ENCODE results near the gene LDLRAD4.
"Not testable (repeated sequence)": the region's sequence is repeated elsewhere in the genome, so short reads cannot be mapped to it uniquely, and the experiment has no call there.

LDLRAD4 gene

GRCh38 chr18:13661779-13662256, 443.3 kb downstream of the LDLRAD4 start:
- no peaks in the 10 kb centered on the region for H3K27me3 ChIP-seq (ENCODE audit: insufficient read depth, low read length)
- H3K36me3 ChIP-seq (ENCODE audit: insufficient read depth, low read length) = peaks cover 14% of the 10 kb centered on the region
- no peak overlapping the region for H2AFZ ChIP-seq (ENCODE audit: low read length, unreplicated experiment)
- H3K79me2 ChIP-seq (ENCODE audit: control insufficient read depth, insufficient read depth, low read length, unreplicated experiment) = no peaks in the 10 kb centered on the region
- no peaks in the 10 kb centered on the region for H3K4me1 ChIP-seq (ENCODE audit: control insufficient read depth, insufficient read depth, low read length, unreplicated experiment)
- no peak overlapping the region for H3K4me3 ChIP-seq (ENCODE audit: low read depth, low read length)
- no peak overlapping the region for H3K27ac ChIP-seq (ENCODE audit: low read depth, low read length)

- Histone ChIP-seq H2AFZ (ENCODE audit: low read length, unreplicated experiment) (no peak overlapping the region), H3K36me3 (ENCODE audit: insufficient read depth, low read length) (peaks cover 7% of the 10 kb centered on the region), H3K27me3 (ENCODE audit: insufficient read depth, low read length) (no peaks in the 10 kb centered on the region), H3K79me2 (ENCODE audit: control insufficient read depth, insufficient read depth, low read length, unreplicated experiment) (peaks cover 3% of the 10 kb centered on the region), H3K4me1 (ENCODE audit: control insufficient read depth, insufficient read depth, low read length, unreplicated experiment) (no peaks in the 10 kb centered on the region), H3K4me3 (ENCODE audit: low read depth, low read length) (no peak overlapping the region), H3K27ac (ENCODE audit: low read depth, low read length) (0 out of 2 replicates have a peak overlapping the region, but pooled peaks have one; percentile 32)
Measured at GRCh38 chr18:13672657-13673056, 454.1 kb downstream of the LDLRAD4 start.

- no peak overlapping the region for H3K27ac ChIP-seq (ENCODE audit: low read depth, low read length)
Measured at GRCh38 chr18:13676471-13676870, 457.9 kb downstream of the LDLRAD4 start.

GRCh38 chr18:13677350-13677749, 458.8 kb downstream of the LDLRAD4 start:
- peaks cover 30% of the 10 kb centered on the region for H3K36me3 ChIP-seq (ENCODE audit: insufficient read depth, low read length)
- H2AFZ ChIP-seq (ENCODE audit: low read length, unreplicated experiment) = not testable (repeated sequence)
- H3K79me2 ChIP-seq (ENCODE audit: control insufficient read depth, insufficient read depth, low read length, unreplicated experiment) = peaks cover 25% of the 10 kb centered on the region

More at GRCh38 chr18:13676471-13676870, 457.9 kb downstream of the LDLRAD4 start:
- H2AFZ ChIP-seq (ENCODE audit: low read length, unreplicated experiment) = no peak overlapping the region
- no peak overlapping the region for H3K4me3 ChIP-seq (ENCODE audit: low read depth, low read length)
- no peaks in the 10 kb centered on the region for H3K27me3 ChIP-seq (ENCODE audit: insufficient read depth, low read length)
- H3K4me1 ChIP-seq (ENCODE audit: control insufficient read depth, insufficient read depth, low read length, unreplicated experiment) = no peaks in the 10 kb centered on the region
- peaks cover 26% of the 10 kb centered on the region for H3K36me3 ChIP-seq (ENCODE audit: insufficient read depth, low read length)
- H3K79me2 ChIP-seq (ENCODE audit: control insufficient read depth, insufficient read depth, low read length, unreplicated experiment) = peaks cover 21% of the 10 kb centered on the region

GRCh38 chr18:13680612-13681011, 462.1 kb downstream of the LDLRAD4 start:
- H3K4me3 ChIP-seq (ENCODE audit: low read depth, low read length) = no peak overlapping the region
- H3K4me1 ChIP-seq (ENCODE audit: control insufficient read depth, insufficient read depth, low read length, unreplicated experiment) = no peaks in the 10 kb centered on the region
- no peak overlapping the region for H2AFZ ChIP-seq (ENCODE audit: low read length, unreplicated experiment)
- H3K27ac ChIP-seq (ENCODE audit: low read depth, low read length) = no peak overlapping the region
- peaks cover 30% of the 10 kb centered on the region for H3K36me3 ChIP-seq (ENCODE audit: insufficient read depth, low read length)
- peaks cover 47% of the 10 kb centered on the region for H3K79me2 ChIP-seq (ENCODE audit: control insufficient read depth, insufficient read depth, low read length, unreplicated experiment)
- no peaks in the 10 kb centered on the region for H3K27me3 ChIP-seq (ENCODE audit: insufficient read depth, low read length)

More at GRCh38 chr18:13677350-13677749, 458.8 kb downstream of the LDLRAD4 start:
- H3K27ac ChIP-seq (ENCODE audit: low read depth, low read length); H3K4me3 ChIP-seq (ENCODE audit: low read depth, low read length); H3K4me1 ChIP-seq (ENCODE audit: control insufficient read depth, insufficient read depth, low read length, unreplicated experiment); H3K27me3 ChIP-seq (ENCODE audit: insufficient read depth, low read length): not testable (repeated sequence)

- Histone ChIP-seq H3K27me3 (ENCODE audit: insufficient read depth, low read length) (no peaks in the 10 kb centered on the region), H3K36me3 (ENCODE audit: insufficient read depth, low read length) (peaks cover 27% of the 10 kb centered on the region), H3K27ac (ENCODE audit: low read depth, low read length) (no peak overlapping the region), H2AFZ (ENCODE audit: low read length, unreplicated experiment) (no peak overlapping the region), H3K4me1 (ENCODE audit: control insufficient read depth, insufficient read depth, low read length, unreplicated experiment) (no peaks in the 10 kb centered on the region), H3K79me2 (ENCODE audit: control insufficient read depth, insufficient read depth, low read length, unreplicated experiment) (peaks cover 58% of the 10 kb centered on the region), H3K4me3 (ENCODE audit: low read depth, low read length) (no peak overlapping the region)
Measured at GRCh38 chr18:13681701-13682100, 463.1 kb downstream of the LDLRAD4 start.

GRCh38 chr18:13684546-13684945, 466.0 kb downstream of the LDLRAD4 start:
- peaks cover 22% of the 10 kb centered on the region; the same call in 1 of the 2 replicates for H3K36me3 ChIP-seq (ENCODE audit: insufficient read depth, low read length)

GRCh38 chr18:13688191-13689136, 469.9 kb downstream of the LDLRAD4 start:
- H2AFZ ChIP-seq (ENCODE audit: low read length, unreplicated experiment) = no peak overlapping the region
- H3K27ac ChIP-seq (ENCODE audit: low read depth, low read length) = no peak overlapping the region
- no peaks in the 10 kb centered on the region for H3K4me1 ChIP-seq (ENCODE audit: control insufficient read depth, insufficient read depth, low read length, unreplicated experiment)
- H3K36me3 ChIP-seq (ENCODE audit: insufficient read depth, low read length) = no peaks in the 10 kb centered on the region
- H3K27me3 ChIP-seq (ENCODE audit: insufficient read depth, low read length) = no peaks in the 10 kb centered on the region
- peaks cover 67% of the 10 kb centered on the region for H3K79me2 ChIP-seq (ENCODE audit: control insufficient read depth, insufficient read depth, low read length, unreplicated experiment)
- no peak overlapping the region for H3K4me3 ChIP-seq (ENCODE audit: low read depth, low read length)

More at GRCh38 chr18:13684546-13684945, 466.0 kb downstream of the LDLRAD4 start:
- Histone ChIP-seq H3K27ac (ENCODE audit: low read depth, low read length) (no peak overlapping the region), H3K79me2 (ENCODE audit: control insufficient read depth, insufficient read depth, low read length, unreplicated experiment) (peaks cover 79% of the 10 kb centered on the region), H3K4me1 (ENCODE audit: control insufficient read depth, insufficient read depth, low read length, unreplicated experiment) (no peaks in the 10 kb centered on the region), H2AFZ (ENCODE audit: low read length, unreplicated experiment) (no peak overlapping the region), H3K27me3 (ENCODE audit: insufficient read depth, low read length) (no peaks in the 10 kb centered on the region), H3K4me3 (ENCODE audit: low read depth, low read length) (no peak overlapping the region)

GRCh38 chr18:13690060-13690459, 471.5 kb downstream of the LDLRAD4 start:
- not testable (repeated sequence) for H3K4me3 ChIP-seq (ENCODE audit: low read depth, low read length); H2AFZ ChIP-seq (ENCODE audit: low read length, unreplicated experiment); H3K4me1 ChIP-seq (ENCODE audit: control insufficient read depth, insufficient read depth, low read length, unreplicated experiment); H3K27me3 ChIP-seq (ENCODE audit: insufficient read depth, low read length); H3K27ac ChIP-seq (ENCODE audit: low read depth, low read length); H3K36me3 ChIP-seq (ENCODE audit: insufficient read depth, low read length)
- H3K79me2 ChIP-seq (ENCODE audit: control insufficient read depth, insufficient read depth, low read length, unreplicated experiment) = peaks cover 54% of the 10 kb centered on the region

GRCh38 chr18:13695337-13695736, 476.8 kb downstream of the LDLRAD4 start:
- peaks cover 41% of the 10 kb centered on the region for H3K79me2 ChIP-seq (ENCODE audit: control insufficient read depth, insufficient read depth, low read length, unreplicated experiment)
- not testable (repeated sequence) for H2AFZ ChIP-seq (ENCODE audit: low read length, unreplicated experiment); H3K4me1 ChIP-seq (ENCODE audit: control insufficient read depth, insufficient read depth, low read length, unreplicated experiment); H3K27me3 ChIP-seq (ENCODE audit: insufficient read depth, low read length); H3K27ac ChIP-seq (ENCODE audit: low read depth, low read length); H3K4me3 ChIP-seq (ENCODE audit: low read depth, low read length); H3K36me3 ChIP-seq (ENCODE audit: insufficient read depth, low read length)

- H3K36me3 ChIP-seq (ENCODE audit: insufficient read depth, low read length) = peaks cover 12% of the 10 kb centered on the region
- H3K4me1 ChIP-seq (ENCODE audit: control insufficient read depth, insufficient read depth, low read length, unreplicated experiment) = no peaks in the 10 kb centered on the region
- no peaks in the 10 kb centered on the region for H3K27me3 ChIP-seq (ENCODE audit: insufficient read depth, low read length)
- H2AFZ ChIP-seq (ENCODE audit: low read length, unreplicated experiment) = no peak overlapping the region
- no peak overlapping the region for H3K4me3 ChIP-seq (ENCODE audit: low read depth, low read length)
- no peak overlapping the region for H3K27ac ChIP-seq (ENCODE audit: low read depth, low read length)
- peaks cover 48% of the 10 kb centered on the region for H3K79me2 ChIP-seq (ENCODE audit: control insufficient read depth, insufficient read depth, low read length, unreplicated experiment)
Measured at GRCh38 chr18:13696961-13697360, 478.4 kb downstream of the LDLRAD4 start.
